HS-5 (cell line): ENCODE results near the gene TK2.

ENCODE experiments used
- DNase-seq: peaks from one replicate; pipeline ENCODE4 v3.0.0-alpha.2; 2012; ENCODE audit warnings: low read depth

Gene TK2

GRCh38 chr16:66481943-66482390 is 68.0 kb downstream of the TK2 start:
- DNase-seq = no peak

GRCh38 chr16:66481081-66481942 is 68.6 kb downstream of the TK2 start:
- no peak for DNase-seq

GRCh38 chr16:66480265-66481080 is 69.4 kb downstream of the TK2 start:
- DNase-seq = no peak

DNA sequence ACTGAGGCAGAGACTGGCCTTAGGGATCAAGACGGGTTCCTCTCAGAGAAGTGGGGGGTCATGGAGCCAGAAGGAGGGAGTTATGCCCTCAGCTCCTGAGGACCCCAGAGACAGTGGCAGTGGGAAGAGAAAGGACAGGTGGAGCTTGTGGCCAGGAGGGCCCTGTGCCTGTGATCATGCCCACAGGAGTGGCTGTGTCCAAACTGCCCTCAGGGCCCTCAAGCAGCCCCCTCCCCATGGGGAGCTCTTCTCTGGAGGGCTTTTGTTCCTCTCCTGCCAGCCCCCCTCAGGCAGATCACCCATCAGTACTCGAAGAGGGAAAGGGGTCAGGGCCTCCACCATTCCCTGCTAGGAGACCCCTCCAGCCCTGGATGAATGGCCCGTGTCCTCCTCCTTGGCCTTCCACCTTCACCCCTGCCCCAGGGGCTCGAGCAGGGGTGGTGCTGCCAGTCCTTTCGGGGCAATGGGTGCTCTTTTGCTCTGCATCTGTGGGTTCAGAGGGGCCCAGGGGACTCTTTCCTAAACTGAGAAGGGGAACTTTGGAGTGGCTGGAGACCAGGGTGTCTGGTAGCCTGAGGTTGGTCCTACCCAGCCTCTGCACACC is 70.2 kb downstream of the TK2 start:
- DNase-seq = no peak

GRCh38 chr16:66478733-66479511 is 71.0 kb downstream of the TK2 start:
- no peak for DNase-seq

DNA sequence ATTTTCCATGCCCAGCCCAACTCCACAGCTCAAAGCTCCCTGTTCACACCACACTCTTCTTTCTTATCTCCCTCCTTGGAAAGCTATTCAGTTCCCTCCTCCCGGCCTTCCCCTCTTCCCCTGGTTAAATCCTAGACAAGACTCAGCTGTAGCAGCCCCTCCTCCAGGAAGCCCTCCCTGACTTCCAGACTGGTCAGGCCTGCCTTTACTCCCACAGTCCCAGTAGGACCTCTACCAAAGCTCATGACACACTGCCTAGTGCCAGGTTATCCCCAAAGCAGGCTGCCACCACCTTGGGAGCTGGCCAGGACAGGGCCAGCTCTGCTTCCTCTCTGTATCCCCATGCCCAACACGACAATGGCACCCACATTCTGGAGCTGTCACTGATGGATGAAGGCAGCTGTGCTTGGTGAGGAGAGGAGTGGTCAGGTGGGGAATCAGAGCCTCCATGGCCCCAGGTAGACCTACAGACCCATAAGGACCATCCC is 72.8 kb downstream of the TK2 start:
- no peak for DNase-seq

GRCh38 chr16:66476328-66477027 is 73.4 kb downstream of the TK2 start:
- no peak for DNase-seq

DNA sequence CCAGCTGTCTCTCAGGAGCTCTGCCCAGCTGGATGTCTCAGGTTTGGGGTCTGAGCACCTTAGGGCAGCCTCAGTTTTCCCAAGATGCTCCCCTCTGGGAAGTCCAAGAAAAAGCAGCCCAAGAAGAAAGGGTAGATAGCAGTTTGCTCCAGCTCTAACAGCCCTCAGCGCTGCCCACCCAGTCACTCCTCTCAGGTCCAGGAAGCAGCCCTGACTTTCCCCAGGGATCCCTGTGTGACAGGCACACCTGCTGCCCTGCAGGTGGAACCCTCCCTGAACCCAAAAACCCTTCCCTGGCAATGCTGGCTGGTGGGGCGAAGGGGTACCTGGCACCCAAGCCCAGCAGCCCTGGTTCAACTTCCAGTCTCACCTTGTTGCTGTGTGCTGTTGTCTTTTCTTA is 74.7 kb downstream of the TK2 start:
- no peak for DNase-seq

GRCh38 chr16:66474750-66475199 is 75.1 kb downstream of the TK2 start:
- no peak for DNase-seq

DNA sequence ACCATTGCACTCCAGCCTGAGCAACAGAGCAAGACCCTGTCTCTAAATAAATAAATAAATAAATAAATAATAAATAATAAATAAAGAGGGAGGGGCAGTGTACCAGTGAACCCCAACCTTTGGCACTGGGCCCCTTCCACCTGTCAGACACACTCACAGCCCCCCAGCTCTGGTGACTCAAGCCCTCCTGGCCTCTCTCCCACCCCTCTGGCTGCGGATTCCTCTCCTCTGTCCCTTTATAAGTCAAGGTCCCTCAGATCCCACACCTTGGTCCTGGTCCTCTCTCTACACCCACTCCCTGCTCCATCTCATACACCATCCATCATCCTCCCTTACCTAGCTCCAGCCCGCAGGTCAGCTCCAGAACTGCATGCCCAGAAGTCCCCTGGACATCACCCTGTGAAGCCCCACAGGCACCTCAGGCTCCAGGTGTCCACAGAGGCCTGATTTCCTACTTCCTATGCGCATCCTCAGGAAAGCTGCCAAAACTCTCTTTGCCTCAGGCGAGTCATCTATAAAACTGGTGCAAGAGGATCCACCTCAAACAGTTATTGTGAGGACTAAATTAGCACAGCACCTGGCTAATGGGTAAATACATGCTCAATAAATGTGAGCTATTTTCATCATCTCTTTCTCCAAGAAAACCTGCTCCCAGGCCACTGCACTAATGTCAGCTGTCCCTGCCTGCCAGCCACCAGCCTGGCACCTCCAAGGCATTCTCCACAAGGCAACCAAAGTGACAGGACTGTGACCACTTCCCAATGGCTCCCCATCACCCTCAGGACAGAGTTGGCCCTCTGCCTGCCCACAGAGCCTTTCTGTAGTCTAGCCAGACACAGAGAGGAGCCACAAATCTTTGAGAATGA is 76.0 kb downstream of the TK2 start:
- DNase-seq = no peak

- DNase-seq = no peak
Observed at GRCh38 chr16:66473051-66473571, 76.8 kb downstream of the TK2 start.

- no peak for DNase-seq
Observed at GRCh38 chr16:66471716-66472393, 78.1 kb downstream of the TK2 start.

DNA sequence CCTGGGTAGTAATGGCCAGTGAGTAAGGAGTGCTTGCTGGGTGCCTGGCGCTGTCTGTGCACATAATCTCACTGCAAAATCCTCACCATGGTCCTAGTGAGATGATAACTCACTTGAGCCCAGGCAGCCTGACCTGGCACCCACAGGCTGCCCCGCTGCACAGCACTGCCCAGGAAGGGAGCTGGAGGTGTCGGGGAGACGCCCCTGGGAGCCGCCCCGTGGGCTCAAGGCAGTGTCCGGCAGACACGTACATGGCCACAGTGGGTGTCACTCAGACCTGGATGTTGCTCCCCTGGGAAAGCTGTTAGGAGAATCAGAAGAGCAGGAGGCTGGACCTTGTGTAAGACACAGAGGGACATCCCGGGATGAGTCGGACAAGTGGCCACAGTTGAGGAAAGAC is 78.7 kb downstream of the TK2 start:
- no peak for DNase-seq

DNA sequence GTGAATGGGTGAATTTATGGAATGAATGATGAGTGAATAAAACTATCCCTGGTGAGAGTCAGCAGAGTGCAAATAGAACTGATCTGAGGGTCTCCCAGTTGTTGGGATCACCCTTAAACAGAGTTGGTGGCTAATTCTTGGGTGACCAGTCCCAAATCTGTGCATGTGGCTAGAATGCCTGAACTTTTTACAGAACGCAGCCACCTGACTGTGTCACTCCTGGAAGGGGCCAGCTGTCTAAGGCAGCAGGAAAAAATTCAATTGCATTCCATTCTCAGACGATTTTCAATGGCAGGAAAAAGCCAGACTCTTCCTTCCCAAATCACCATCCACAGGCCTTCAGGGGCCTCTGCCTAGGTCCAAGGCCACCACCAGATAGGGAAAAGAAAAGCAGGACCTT is 79.4 kb downstream of the TK2 start:
- DNase-seq = no peak

- DNase-seq = no peak
Observed at GRCh38 chr16:66469947-66470546, 79.9 kb downstream of the TK2 start.

- DNase-seq = no peak
Observed at GRCh38 chr16:66469291-66469946, 80.5 kb downstream of the TK2 start.

DNA sequence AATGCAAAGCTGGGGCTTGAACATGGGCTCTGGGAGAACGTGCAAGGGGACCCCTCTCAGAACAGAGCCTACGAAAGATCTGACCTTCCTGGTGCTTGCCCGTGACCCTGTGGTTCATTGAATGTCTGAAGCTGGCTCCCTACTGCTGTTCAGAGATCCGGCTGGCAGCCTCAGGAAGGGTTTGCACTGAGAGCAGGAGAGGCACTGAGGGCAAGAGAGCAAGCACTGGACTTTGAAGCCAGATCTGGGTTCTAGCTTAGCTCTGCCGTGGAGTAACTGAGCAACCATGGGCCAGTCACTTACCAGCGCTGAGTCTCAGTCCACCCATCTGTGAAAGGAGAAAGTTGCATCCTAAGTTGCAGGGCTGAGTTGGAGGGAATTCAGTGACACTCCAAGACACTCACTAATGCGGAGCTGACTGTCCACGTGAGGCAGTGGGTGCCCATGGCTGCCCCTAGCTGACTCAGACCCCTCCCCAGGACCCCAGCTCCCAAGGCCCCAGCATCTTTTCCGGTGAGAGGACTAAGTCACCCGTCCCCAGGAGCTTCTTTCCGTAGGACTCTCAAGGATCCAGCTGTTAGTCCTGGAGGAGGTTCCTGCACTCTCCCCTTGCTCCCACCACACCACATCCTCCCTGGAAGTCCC is 81.5 kb downstream of the TK2 start:
- DNase-seq = no peak

DNA sequence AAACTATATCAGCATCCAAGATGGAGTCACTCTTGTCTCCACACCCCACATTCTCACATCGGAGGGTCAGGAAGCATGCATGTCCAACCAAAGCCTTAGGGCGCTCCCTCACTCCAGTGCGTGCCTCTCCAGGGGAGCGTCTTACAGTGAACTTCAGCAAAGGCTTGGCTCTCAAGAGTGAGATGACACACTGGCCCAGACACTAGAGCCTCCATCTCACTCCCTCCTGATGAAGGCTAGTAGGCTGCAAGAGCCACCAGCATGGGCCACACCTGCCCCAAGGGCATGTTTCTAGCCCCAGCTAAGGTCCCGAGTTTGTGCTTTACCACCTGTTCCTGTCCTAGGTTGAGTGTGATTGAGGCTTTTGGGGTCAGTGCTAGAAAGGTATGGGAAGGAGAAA is 82.3 kb downstream of the TK2 start:
- no peak for DNase-seq
